ENCODE measurements around the gene KYNU. TPM values are rescaled to one million over a fixed set of nuclear protein-coding genes. Genes with fewer than 3 reads are reported as not detected.
"Not testable (repeated sequence)": the region's sequence is repeated elsewhere in the genome, so short reads cannot be mapped to it uniquely, and the experiment has no call there.

Gene KYNU
- total RNA-seq, 3 donors from 2014 or later = 1.7 to 3.3 (median 2.7) TPM

GRCh38 chr2:142883526-142883925 is 6.1 kb downstream of the KYNU start:
- Histone ChIP-seq H3K9me3 (no peaks in the 10 kb centered on the region), H3K4me3 (no peak overlapping the region), H3K4me1 (ENCODE audit: low read depth) (no peaks in the 10 kb centered on the region), H3K36me3 (ENCODE audit: low read depth) (no peaks in the 10 kb centered on the region)
- DNase-seq (no peak), ATAC-seq (no peak)
- TF ChIP-seq CTCF (IDR thresholded peaks at IDR 0.05) = no peak
- intact Hi-C loops (cut with DNase I, micrococcal nuclease) = no loop called here

- Histone ChIP-seq H3K9me3 (no peaks in the 10 kb centered on the region), H3K4me3 (no peak overlapping the region), H3K4me1 (ENCODE audit: low read depth) (no peaks in the 10 kb centered on the region), H3K36me3 (ENCODE audit: low read depth) (no peaks in the 10 kb centered on the region)
- DNase-seq (no peak), ATAC-seq (no peak)
- no peak for TF ChIP-seq CTCF (IDR thresholded peaks at IDR 0.05)
- intact Hi-C loops (cut with DNase I, micrococcal nuclease) = no loop called here
Measured at GRCh38 chr2:142885543-142885942, 8.1 kb downstream of the KYNU start.

GRCh38 chr2:142892715-142893114 is 15.3 kb downstream of the KYNU start:
- TF ChIP-seq CTCF (IDR thresholded peaks at IDR 0.05) = no peak
- Histone ChIP-seq H3K36me3 (ENCODE audit: low read depth) (no peaks in the 10 kb centered on the region), H3K4me3 (no peak overlapping the region), H3K4me1 (ENCODE audit: low read depth) (no peaks in the 10 kb centered on the region), H3K9me3 (no peaks in the 10 kb centered on the region)
- ATAC-seq = peak; percentile 23
- intact Hi-C loops (cut with DNase I, micrococcal nuclease) = no loop called here
- DNase-seq = no peak

- Histone ChIP-seq H3K9me3 (no peaks in the 10 kb centered on the region), H3K4me3 (no peak overlapping the region), H3K4me1 (ENCODE audit: low read depth) (no peaks in the 10 kb centered on the region), H3K36me3 (ENCODE audit: low read depth) (no peaks in the 10 kb centered on the region)
- no peak for ATAC-seq
- no peak for TF ChIP-seq CTCF (IDR thresholded peaks at IDR 0.05)
- no peak for DNase-seq
- intact Hi-C loops (cut with DNase I, micrococcal nuclease) = no loop called here
Measured at GRCh38 chr2:142893241-142893640, 15.8 kb downstream of the KYNU start.

DNA sequence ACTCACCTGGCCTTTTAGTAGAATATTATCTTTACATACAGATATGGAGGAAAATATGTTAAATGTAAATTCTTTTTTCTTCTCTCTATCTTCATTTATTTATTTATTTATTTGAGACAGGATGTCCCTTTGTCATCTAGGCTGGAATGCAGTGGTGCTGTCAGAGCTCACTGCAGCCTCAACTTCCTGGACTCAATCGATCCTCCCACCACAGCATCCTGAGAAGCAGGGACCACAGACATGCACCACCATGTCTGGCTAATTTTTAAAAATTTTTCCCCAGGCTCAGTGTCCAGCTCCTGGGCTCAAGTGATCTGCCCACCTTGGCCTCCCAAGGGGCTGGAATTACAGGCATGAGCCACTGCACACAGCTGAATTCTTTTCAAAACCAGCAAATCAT is 20.3 kb downstream of the KYNU start:
- DNase-seq = no peak
- Histone ChIP-seq H3K4me1 (ENCODE audit: low read depth) (no peaks in the 10 kb centered on the region), H3K9me3 (no peaks in the 10 kb centered on the region), H3K4me3 (no peak overlapping the region), H3K36me3 (ENCODE audit: low read depth) (no peaks in the 10 kb centered on the region)
- intact Hi-C loops (cut with DNase I, micrococcal nuclease) = no loop called here
- TF ChIP-seq CTCF (IDR thresholded peaks at IDR 0.05) = no peak
- no peak for ATAC-seq

DNA sequence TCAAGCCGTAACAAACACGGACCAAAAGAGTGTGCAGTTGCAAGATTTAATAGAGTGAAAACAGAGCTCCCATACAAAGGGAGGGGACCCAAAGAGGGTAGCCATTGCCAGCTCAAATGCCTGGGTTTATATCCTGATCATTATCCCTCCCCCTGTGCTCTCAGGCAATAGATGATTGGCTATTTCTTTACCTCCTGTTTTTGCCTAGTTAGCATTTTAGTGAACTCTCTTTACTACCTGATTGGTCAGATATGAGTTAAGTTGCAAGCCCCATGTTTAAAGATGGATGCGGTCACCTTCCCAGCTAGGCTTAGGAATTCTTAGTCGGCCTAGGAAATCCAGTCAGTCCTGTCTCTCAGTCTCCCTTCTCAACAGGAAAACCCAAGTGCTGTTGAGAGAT is 22.9 kb downstream of the KYNU start:
- H3K4me3 ChIP-seq; H3K4me1 ChIP-seq (ENCODE audit: low read depth); intact Hi-C loops (cut with DNase I, micrococcal nuclease); ATAC-seq; DNase-seq; H3K9me3 ChIP-seq; H3K36me3 ChIP-seq (ENCODE audit: low read depth): not testable (repeated sequence)
